GM19455 (cell line): ENCODE measurements around the gene PLXNC1.

Experiments
- ATAC-seq: cut with Tn5 transposase; IDR thresholded peaks from one replicate; pipeline ENCODE4 v1.9.1; 2021; ENCODE audit not compliant: unreplicated experiment

PLXNC1 gene

GRCh38 chr12:94133964-94134795 lies 14.2 kb upstream of the PLXNC1 start:
- no peak for ATAC-seq

- no peak for ATAC-seq
Observed at GRCh38 chr12:94135896-94136295, 12.5 kb upstream of the PLXNC1 start.

- ATAC-seq = no peak
Observed at GRCh38 chr12:94139816-94140215, 8.6 kb upstream of the PLXNC1 start.

GRCh38 chr12:94140556-94140955 lies 7.8 kb upstream of the PLXNC1 start:
- ATAC-seq = no peak

GRCh38 chr12:94141004-94141764 lies 7.2 kb upstream of the PLXNC1 start:
- no peak for ATAC-seq

- ATAC-seq = no peak
Observed at GRCh38 chr12:94141892-94142291, 6.5 kb upstream of the PLXNC1 start.

- ATAC-seq = no peak
Observed at GRCh38 chr12:94143438-94143837, 4.9 kb upstream of the PLXNC1 start.

- ATAC-seq = no peak
Observed at GRCh38 chr12:94143951-94144350, 4.4 kb upstream of the PLXNC1 start.

- no peak for ATAC-seq
Observed at GRCh38 chr12:94144781-94145180, 3.6 kb upstream of the PLXNC1 start.

- ATAC-seq = no peak
Observed at GRCh38 chr12:94145191-94145983, 3.0 kb upstream of the PLXNC1 start.

GRCh38 chr12:94146166-94146936 lies 2.0 kb upstream of the PLXNC1 start:
- ATAC-seq = no peak

GRCh38 chr12:94147387-94147990 lies 888 bp upstream of the PLXNC1 start:
- ATAC-seq = no peak

- ATAC-seq = peak; percentile 21
Observed at GRCh38 chr12:94148739-94149118, 352 bp downstream of the PLXNC1 start.

- ATAC-seq = peak; percentile 30
Observed at GRCh38 chr12:94149119-94149780, 873 bp downstream of the PLXNC1 start.

GRCh38 chr12:94149781-94150239 lies 1.4 kb downstream of the PLXNC1 start:
- ATAC-seq = no peak

- ATAC-seq = no peak
Observed at GRCh38 chr12:94150240-94151121, 2.1 kb downstream of the PLXNC1 start.

- ATAC-seq = no peak
Observed at GRCh38 chr12:94151582-94151981, 3.2 kb downstream of the PLXNC1 start.

- no peak for ATAC-seq
Observed at GRCh38 chr12:94152292-94153078, 4.1 kb downstream of the PLXNC1 start.
